NB4 (cell line): ENCODE data around the gene DPT.

ENCODE experiments used
- CTCF ChIP-seq: IDR thresholded peaks from one replicate; pipeline ENCODE4 v1.5.1; 2012; ENCODE audit warnings: low read depth, low read length
- MAX ChIP-seq: IDR thresholded peaks from 2 replicates; pipeline ENCODE4 v1.6.1; 2011; ENCODE audit warnings: low read depth, low read length
- MYC ChIP-seq: IDR thresholded peaks from 2 replicates; pipeline ENCODE4 v1.6.1; 2011; ENCODE audit warnings: low read depth, low read length
- POLR2A ChIP-seq: IDR thresholded peaks from 2 replicates; pipeline ENCODE4 v1.6.1; 2011; ENCODE audit warnings: mild to moderate bottlenecking; ENCODE audit not compliant: insufficient read length; ENCODE audit errors: extremely low read depth

- TF ChIP-seq CTCF = no peak
- no peak for TF ChIP-seq MYC
- no peak for TF ChIP-seq POLR2A
- TF ChIP-seq MAX = no peak
Observed at GRCh38 chr1:168693872-168694238, 35.2 kb downstream of the DPT start.
